Hepatocyte (in vitro differentiated cells): ENCODE results near the gene GJA9. TPM values are rescaled to one million over a fixed set of nuclear protein-coding genes. Genes with fewer than 3 reads are reported as not detected.
A peak's percentile ranks its signal among the peaks of the same experiment; 100 is the strongest.

ENCODE experiments used
- DNase-seq: peaks from one replicate; pipeline ENCODE4 v3.0.0-alpha.2; 2016; ENCODE audit warnings: low spot score
- H2AFZ ChIP-seq: fragments of 200-600 bp; sonication (generic); 2 replicates; pipeline ENCODE4 v1.6.0; 2016; ENCODE audit warnings: antibody characterized with exemption, mild to moderate bottlenecking
- H3K27ac ChIP-seq: fragments of 200-600 bp; sonication (generic); 2 replicates; pipeline ENCODE4 v1.5.1; 2016; ENCODE audit warnings: mild to moderate bottlenecking
- H3K27me3 ChIP-seq: fragments of 200-600 bp; sonication (generic); 2 replicates; pipeline ENCODE4 v1.6.1; 2016
- H3K36me3 ChIP-seq: fragments of 200-600 bp; sonication (generic); replicated peaks from 2 replicates; pipeline ENCODE4 v1.5.1; 2016; ENCODE audit warnings: low read depth; ENCODE audit not compliant: insufficient read depth
- H3K4me1 ChIP-seq: fragments of 200-600 bp; sonication (generic); 2 replicates; pipeline ENCODE4 v1.5.1; 2016; ENCODE audit warnings: mild to moderate bottlenecking, moderate library complexity; ENCODE audit not compliant: insufficient read depth
- H3K4me2 ChIP-seq: fragments of 200-600 bp; sonication (generic); 2 replicates; pipeline ENCODE4 v1.6.0; 2016
- H3K4me3 ChIP-seq: fragments of 200-600 bp; sonication (generic); 2 replicates; pipeline ENCODE4 v1.5.1; 2016; ENCODE audit warnings: mild to moderate bottlenecking
- H3K79me2 ChIP-seq: fragments of 200-600 bp; sonication (generic); 2 replicates; pipeline ENCODE4 v1.6.0; 2017; ENCODE audit warnings: mild to moderate bottlenecking
- H3K9me2 ChIP-seq: fragments of 200-600 bp; sonication (generic); replicated peaks from 2 replicates; pipeline ENCODE4 v1.6.0; 2017; ENCODE audit warnings: mild to moderate bottlenecking; ENCODE audit not compliant: insufficient read depth
- H3K9me3 ChIP-seq: fragments of 200-600 bp; sonication (generic); 2 replicates; pipeline ENCODE4 v1.5.1; 2016; ENCODE audit warnings: low read depth, mild to moderate bottlenecking
- H4K20me1 ChIP-seq: fragments of 200-600 bp; sonication (generic); 2 replicates; pipeline ENCODE4 v1.6.0; 2016; ENCODE audit warnings: mild to moderate bottlenecking; ENCODE audit not compliant: insufficient read depth, poor library complexity, severe bottlenecking
- CTCF ChIP-seq: fragments of 200-600 bp; sonication (generic); IDR thresholded peaks from 2 replicates; pipeline ENCODE4 v1.5.1; 2016; ENCODE audit warnings: antibody characterized with exemption, mild to moderate bottlenecking; ENCODE audit not compliant: poor library complexity
- EZH2 ChIP-seq: fragments of 200-600 bp; sonication (generic); IDR thresholded peaks from 2 replicates; pipeline ENCODE4 v1.6.1; 2016; ENCODE audit warnings: antibody characterized with exemption, mild to moderate bottlenecking, borderline replicate concordance
- EZH2phosphoT487 ChIP-seq: fragments of 200-600 bp; sonication (generic); IDR thresholded peaks from one replicate; pipeline ENCODE4 v1.6.1; 2018; ENCODE audit warnings: antibody characterized with exemption, mild to moderate bottlenecking, low read depth, moderate library complexity; ENCODE audit not compliant: unreplicated experiment, severe bottlenecking
- WGBS: methylation state at CpG from one replicate; pipeline ENCODE4 v1.1.6; 2016; ENCODE audit warnings: low lambda C conversion rate; ENCODE audit errors: missing lambda C conversion rate; 5-methylcytosine and 5-hydroxymethylcytosine counted together
- polyA plus RNA-seq: library from polyadenylated mRNA; unstranded; fragments of >200 nt; fragmentation: Nextera tagmentation; extraction: Ambion mirVana; gene quantifications from 2 replicates; pipeline ENCODE4 v1.2.1, GENCODE V29; 2016
- total RNA-seq: library from RNA; depleted of rRNA; stranded (reverse); fragments of >200 nt; gene quantifications from 2 replicates; pipeline ENCODE4 v1.2.3, GENCODE V29; 2014

The GJA9 gene
- total and polyA plus RNA-seq, 2 experiments from 2014 or later = 0.34 TPM; not detected in 1

GRCh38 chr1:38898653-38899230 lies 17.4 kb upstream of the GJA9 start:
- TF ChIP-seq EZH2phosphoT487 = no peak
- no peak for TF ChIP-seq EZH2
- TF ChIP-seq CTCF = no peak
- Histone ChIP-seq H3K9me3 (no peaks in the 10 kb centered on the region), H3K27me3 (no peaks in the 10 kb centered on the region), H3K4me2 (no peak overlapping the region), H3K4me3 (no peak overlapping the region), H3K79me2 (no peaks in the 10 kb centered on the region), H3K27ac (no peak overlapping the region), H3K36me3 (no peaks in the 10 kb centered on the region), H3K9me2 (no peaks in the 10 kb centered on the region), H2AFZ (no peak overlapping the region), H3K4me1 (no peaks in the 10 kb centered on the region), H4K20me1 (no peaks in the 10 kb centered on the region)
- DNase-seq = no peak

GRCh38 chr1:38896169-38896568 lies 14.8 kb upstream of the GJA9 start:
- Histone ChIP-seq H3K36me3 (no peaks in the 10 kb centered on the region), H2AFZ (no peak overlapping the region), H3K27ac (no peak overlapping the region), H4K20me1 (no peaks in the 10 kb centered on the region), H3K27me3 (no peaks in the 10 kb centered on the region), H3K79me2 (no peaks in the 10 kb centered on the region), H3K4me2 (no peak overlapping the region), H3K9me3 (no peaks in the 10 kb centered on the region), H3K9me2 (no peaks in the 10 kb centered on the region), H3K4me3 (no peak overlapping the region), H3K4me1 (no peaks in the 10 kb centered on the region)
- WGBS = 95% methylated on average over 2 of the region's 2 CpGs
- TF ChIP-seq CTCF (no peak), EZH2phosphoT487 (no peak), EZH2 (no peak)
- no peak for DNase-seq

- no peak overlapping the region for H3K4me3 ChIP-seq
- no peaks in the 10 kb centered on the region for H4K20me1 ChIP-seq
- H3K27ac ChIP-seq = no peak overlapping the region
- no peak overlapping the region for H3K4me2 ChIP-seq
- no peaks in the 10 kb centered on the region for H3K9me3 ChIP-seq
- H3K27me3 ChIP-seq = no peaks in the 10 kb centered on the region
- H3K36me3 ChIP-seq = no peaks in the 10 kb centered on the region
- H3K79me2 ChIP-seq = no peaks in the 10 kb centered on the region
- 86% methylated on average over 1 of the region's 1 CpG for WGBS
- no peak overlapping the region for H2AFZ ChIP-seq
- TF ChIP-seq EZH2phosphoT487 (no peak), EZH2 (no peak), CTCF (no peak)
- H3K4me1 ChIP-seq = no peaks in the 10 kb centered on the region
- no peaks in the 10 kb centered on the region for H3K9me2 ChIP-seq
- DNase-seq = no peak
These were observed 11.6 kb upstream of the GJA9 start for GRCh38 chr1:38892976-38893375.

GRCh38 chr1:38891753-38892152 lies 10.4 kb upstream of the GJA9 start:
- Histone ChIP-seq H3K36me3 (no peaks in the 10 kb centered on the region), H2AFZ (no peak overlapping the region), H3K4me3 (no peak overlapping the region), H3K4me1 (no peaks in the 10 kb centered on the region), H3K9me3 (no peaks in the 10 kb centered on the region), H4K20me1 (no peaks in the 10 kb centered on the region), H3K27me3 (no peaks in the 10 kb centered on the region), H3K79me2 (no peaks in the 10 kb centered on the region), H3K27ac (no peak overlapping the region), H3K4me2 (no peak overlapping the region), H3K9me2 (no peaks in the 10 kb centered on the region)
- DNase-seq = no peak
- WGBS = 64% methylated on average over 1 of the region's 1 CpG
- TF ChIP-seq CTCF = peak; percentile 6
- TF ChIP-seq EZH2 = no peak
